Activated CD4-positive, alpha-beta T cell treated with anti-CD3 and anti-CD28 coated beads, Interleukin-2, amount 50 U/mL, for 16 hours (primary cell): ENCODE data around the gene FOLR2.
"Not testable (repeated sequence)": the region's sequence is repeated elsewhere in the genome, so short reads cannot be mapped to it uniquely, and the experiment has no call there.

Source experiments
- DNase-seq: peaks from one replicate; pipeline ENCODE4 v3.0.0-alpha.2; 2020

FOLR2 gene

GRCh38 chr11:72243173-72244059 is 26.8 kb downstream of the FOLR2 start:
- no peak for DNase-seq

DNA sequence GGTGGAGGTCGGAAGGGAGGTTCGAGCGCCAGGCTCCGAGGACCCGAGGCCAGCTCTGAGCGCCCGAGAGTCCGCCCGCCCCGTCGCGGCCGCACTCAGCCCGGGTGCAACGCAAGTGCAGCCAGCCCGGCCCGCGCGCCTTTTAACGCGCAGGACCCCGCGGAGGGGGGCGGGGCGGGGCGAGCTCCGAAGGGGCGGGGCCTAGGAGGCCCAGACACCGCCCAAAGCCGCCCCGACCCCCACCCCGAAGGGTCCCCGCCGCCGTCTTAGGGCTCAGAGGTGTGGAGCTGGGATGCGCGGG is 27.4 kb downstream of the FOLR2 start, which contains the start of gene PHOX2A:
PHOX2A (minus strand) TSS at position 117 of the 301 bp plus-strand sequence. CDS start 172 bp downstream, outside the sequence.
- no peak for DNase-seq

GRCh38 chr11:72244361-72245262 is 28.0 kb downstream of the FOLR2 start:
- DNase-seq = no peak

- no peak for DNase-seq
Observed at GRCh38 chr11:72245263-72245816, 28.7 kb downstream of the FOLR2 start.

DNA sequence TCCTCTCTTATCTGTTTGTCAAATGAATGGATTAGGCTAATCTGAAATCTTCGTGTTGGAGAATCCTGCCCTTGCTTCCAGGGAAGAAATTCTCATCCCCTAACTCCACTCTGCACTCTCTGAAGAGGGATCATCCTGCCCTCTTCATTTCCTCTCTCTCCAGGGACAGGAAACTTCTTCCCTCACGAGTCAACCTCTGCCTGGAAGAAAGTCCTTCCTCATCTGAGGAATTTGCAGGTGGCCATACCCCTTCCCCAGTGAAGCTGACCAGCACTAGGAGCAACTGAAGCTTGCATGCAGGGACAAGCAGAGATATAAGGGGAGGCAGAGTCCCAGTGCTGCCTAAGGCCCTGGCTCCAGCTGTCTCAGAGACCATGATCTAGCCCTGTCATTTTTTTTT is 31.0 kb downstream of the FOLR2 start:
- no peak for DNase-seq

- DNase-seq = no peak
Observed at GRCh38 chr11:72249961-72250360, 33.4 kb downstream of the FOLR2 start.

DNA sequence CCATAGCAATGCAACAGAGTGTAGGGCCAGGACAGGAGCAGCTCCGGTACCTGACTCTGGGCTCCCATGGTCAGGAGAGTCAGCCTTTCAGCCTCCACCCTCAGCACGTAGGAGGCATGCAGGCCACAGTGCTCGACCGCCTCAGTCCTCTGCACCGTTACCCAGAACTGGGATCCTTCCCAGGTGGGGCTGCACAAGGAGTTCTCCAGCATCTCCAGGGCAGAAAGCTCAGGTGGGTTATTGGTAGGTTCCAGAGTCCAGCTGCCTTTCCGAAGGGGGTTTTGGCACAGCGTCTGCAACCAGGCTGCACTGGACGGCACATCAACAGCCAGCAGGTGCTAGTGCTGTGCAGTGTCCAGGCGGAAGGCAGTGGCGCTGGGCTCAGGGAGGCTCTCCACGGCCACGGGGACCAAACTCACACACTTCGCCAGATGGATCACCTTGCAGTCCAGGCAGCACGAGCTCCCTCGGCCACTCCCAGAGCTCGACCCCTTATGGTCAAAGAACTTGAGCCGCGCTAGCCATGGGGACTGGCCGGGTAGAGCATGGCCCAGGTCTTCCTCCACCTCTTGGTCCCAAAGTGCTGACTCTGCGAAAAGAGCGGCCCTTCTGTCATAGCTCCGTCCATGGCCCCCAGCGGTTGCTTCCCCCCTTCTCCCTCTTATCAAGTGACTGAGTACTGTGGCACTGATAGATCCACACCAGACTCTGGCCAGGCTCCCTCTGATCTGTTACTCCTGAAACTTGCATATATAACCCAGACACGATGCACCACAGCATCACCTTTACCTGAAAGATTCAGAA is 34.3 kb downstream of the FOLR2 start:
- no peak for DNase-seq

- no peak for DNase-seq
Observed at GRCh38 chr11:72251614-72252013, 35.0 kb downstream of the FOLR2 start.

- DNase-seq = no peak
Observed at GRCh38 chr11:72253392-72253791, 36.8 kb downstream of the FOLR2 start.

DNA sequence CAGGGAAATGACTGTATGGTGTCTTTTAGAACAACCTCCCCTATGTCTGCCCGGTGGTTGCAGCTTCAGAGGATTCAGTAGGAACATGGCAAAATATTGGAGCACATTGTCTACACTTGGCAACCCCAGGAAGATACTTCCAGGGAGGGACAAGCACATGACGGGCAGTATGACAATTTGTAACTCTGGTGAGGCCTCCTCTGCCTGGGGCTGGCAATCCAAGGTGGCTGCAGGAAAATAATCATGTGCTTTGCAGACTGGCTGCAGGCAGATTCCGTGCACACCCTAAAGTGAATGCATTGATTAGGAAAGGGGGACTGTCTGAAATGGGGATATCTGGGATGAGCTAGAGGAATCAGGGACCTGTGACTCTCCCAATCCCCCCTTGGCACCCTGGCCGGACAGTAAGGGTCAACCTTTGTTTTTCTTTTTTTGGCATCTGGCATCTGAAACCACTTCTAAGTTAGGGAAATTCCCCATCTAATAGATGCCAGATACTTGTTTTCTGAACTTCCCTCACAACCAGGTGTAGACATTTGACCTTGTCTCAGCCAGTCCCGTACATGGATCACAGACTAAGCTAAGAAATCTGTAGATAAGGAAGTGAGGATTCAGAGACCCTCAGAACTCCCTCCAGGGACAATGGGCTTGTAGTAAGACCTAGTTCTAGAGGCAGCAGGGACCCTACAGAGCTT is 37.9 kb downstream of the FOLR2 start:
- no peak for DNase-seq

DNA sequence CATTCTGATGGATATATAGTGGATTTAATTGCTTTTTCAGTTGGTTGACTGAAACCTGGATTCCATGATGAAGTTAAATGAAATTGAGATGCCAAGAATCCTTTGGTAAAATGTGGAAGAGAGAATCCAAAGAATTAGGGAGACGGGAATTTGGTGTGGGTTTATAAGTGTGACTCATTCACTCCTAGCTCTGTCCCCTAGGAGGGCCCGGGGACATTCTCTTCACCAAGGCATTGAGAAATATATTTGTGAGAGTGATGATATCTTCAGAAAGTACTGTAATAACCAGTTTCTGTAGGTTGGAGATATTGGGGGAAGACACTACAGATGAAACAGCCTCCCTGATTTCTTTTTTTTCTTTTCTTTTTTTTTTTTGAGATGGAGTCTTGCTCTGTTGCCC is 41.0 kb downstream of the FOLR2 start:
- no peak for DNase-seq

DNA sequence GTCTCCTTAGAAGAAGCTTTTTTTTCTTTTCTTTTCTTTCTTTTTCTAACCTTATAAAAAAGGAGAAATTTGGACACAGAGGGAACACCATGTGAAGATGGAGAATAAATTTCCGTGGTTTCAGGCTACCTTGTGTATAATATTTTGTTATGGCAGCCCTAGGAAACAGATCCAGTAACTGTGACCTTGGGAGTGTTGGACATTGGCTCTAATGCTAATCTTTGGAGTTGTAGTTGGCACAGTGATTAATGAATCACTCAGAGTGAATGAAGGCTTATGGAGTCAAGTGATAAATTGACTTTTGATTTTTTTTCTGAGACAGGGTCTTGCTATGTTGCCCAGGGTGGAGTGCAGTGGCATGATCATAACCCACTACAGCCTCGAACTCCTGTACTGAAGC is 42.9 kb downstream of the FOLR2 start:
- no peak for DNase-seq

DNA sequence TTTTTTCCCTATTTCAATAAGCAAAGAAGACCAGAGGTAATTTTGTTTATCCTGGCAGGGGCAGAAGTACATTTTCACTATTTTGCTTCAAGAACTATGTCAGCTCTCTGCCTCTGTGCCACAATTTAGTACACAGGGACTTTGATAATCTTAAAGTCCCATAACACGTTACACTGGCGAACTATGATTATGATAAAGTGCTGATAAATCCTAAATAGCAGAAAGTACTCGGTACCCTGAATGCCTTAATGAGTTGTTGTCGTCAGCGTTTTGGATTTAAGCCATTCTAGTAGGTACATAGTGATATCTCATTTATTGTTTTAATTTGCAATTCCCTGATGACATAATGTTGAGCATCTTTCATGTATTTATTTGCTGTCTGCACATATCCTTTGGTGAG is 44.0 kb downstream of the FOLR2 start:
- DNase-seq = no peak

DNA sequence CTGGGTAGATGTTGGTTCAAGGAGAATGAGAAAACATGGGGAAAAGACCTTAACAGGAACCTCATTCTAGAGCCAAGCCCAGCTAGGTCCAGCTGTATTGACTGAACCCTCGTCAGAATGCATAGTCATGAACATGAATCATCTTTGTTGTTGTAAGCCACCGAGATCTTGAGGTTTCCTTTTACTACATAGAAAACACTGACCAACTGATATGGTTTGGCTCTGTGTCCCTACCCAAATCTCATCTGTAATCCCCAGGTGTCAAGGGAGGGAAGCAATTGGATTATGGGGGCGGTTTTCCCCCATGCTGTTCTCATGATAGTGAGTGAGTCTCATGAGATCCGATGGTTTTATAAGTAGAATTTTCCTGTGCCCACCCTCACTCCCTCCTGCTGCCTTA is 46.8 kb downstream of the FOLR2 start:
- no peak for DNase-seq

DNA sequence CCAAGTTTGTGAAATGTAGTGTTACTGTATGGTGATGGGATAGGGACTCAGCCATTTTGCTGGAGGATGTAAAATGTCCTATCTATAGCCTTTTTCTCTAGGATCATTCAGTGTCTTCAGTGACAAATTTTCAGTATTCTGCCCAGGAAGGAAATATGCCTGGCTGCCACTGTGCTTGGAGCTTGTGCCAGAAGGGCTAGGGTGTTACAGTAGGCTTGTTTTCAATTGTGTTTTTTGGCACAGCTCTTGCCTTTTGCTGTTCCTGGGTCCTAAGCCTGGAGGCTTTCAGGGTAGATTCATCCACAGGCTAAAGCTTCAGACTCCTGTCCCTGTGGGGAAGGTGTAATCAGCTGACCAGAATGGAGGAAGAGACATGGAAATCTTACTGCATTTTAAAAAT is 49.4 kb downstream of the FOLR2 start:
- DNase-seq = no peak

- DNase-seq = not testable (repeated sequence)
Observed at GRCh38 chr11:72266960-72267359, 50.4 kb downstream of the FOLR2 start.

DNA sequence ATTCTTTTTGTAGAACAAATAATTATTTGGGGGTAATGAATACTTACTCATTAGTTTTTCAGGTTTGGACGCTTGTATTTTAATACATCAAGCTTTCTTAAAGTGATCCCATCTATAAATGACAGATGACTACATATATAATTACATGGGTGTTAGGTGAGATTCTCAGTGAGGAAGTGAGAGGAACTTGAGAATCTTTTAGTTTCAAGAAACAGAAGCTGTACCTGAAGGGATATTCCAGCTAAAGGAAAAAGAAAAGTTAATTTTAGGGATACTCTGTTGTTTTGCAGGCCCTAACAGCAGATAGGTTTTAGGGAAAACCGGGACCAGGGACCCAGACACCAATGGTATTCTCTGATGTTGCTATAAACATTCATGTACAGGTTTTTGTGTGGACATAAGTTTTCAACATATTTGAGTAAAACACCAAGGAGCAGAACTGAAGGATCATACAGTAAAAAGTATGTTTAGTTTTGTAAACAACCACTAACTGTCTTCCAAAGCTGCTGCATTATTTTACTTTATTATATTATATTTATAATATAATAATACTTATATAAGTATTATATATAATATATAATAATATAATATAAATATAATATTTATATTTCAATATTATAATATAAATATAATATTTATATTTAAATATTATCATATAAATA is 51.5 kb downstream of the FOLR2 start:
- no peak for DNase-seq
